Testis (tissue), 3 donors: ENCODE measurements around the gene RPL9. TPM values are rescaled to one million over a fixed set of nuclear protein-coding genes. Genes with fewer than 3 reads are reported as not detected.

Source experiments
- DNase-seq: peaks from one replicate; pipeline ENCODE4 v3.0.0-alpha.2; 2019
- H3K27ac ChIP-seq, 2 donors: fragments of 200-600 bp; sonication (generic); one replicate each; pipeline ENCODE4 v1.5.1; 2019
- H3K27me3 ChIP-seq: fragments of 200-600 bp; sonication (generic); one replicate; pipeline ENCODE4 v1.5.1; 2019
- H3K36me3 ChIP-seq: fragments of 200-600 bp; sonication (generic); one replicate; pipeline ENCODE4 v1.5.1; 2017; ENCODE audit warnings: low read depth; ENCODE audit errors: missing control alignments
- H3K4me1 ChIP-seq: fragments of 200-600 bp; sonication (generic); one replicate; pipeline ENCODE4 v1.5.1; 2019
- H3K4me3 ChIP-seq, 2 donors: fragments of 200-600 bp; sonication (generic); one replicate each; pipeline ENCODE4 v1.5.1; 2017 to 2019
- H3K9me3 ChIP-seq: fragments of 200-600 bp; sonication (generic); one replicate; pipeline ENCODE4 v1.5.1; 2017
- CTCF ChIP-seq, 3 experiments: fragments of 450-650 bp in 2 of 3; fragments of 200-600 bp in 1 of 3; sonication (generic) in 1 of 3; IDR thresholded peaks; one replicate each; pipeline ENCODE4 v1.5.1; 2016 to 2019; ENCODE audit warnings: antibody characterized with exemption in 3 of 3, mild to moderate bottlenecking in 2 of 3, moderate library complexity in 1 of 3
- POLR2A ChIP-seq: fragments of 450-650 bp; IDR thresholded peaks from one replicate; pipeline ENCODE4 v1.6.1; 2017; ENCODE audit warnings: antibody characterized with exemption, mild to moderate bottlenecking, moderate library complexity
- WGBS, 2 donors: methylation state at CpG; one replicate each; pipeline ENCODE4 v1.1.5; 2018; 5-methylcytosine and 5-hydroxymethylcytosine counted together
- intact Hi-C: fragments of 100-400 bp; cut with DNase I; formaldehyde crosslinking; loops from one replicate; pipeline ENCODE4 v1.15.1; 2023; ENCODE audit warnings: low total_unique reads
- polyA plus RNA-seq: library from polyadenylated mRNA; stranded (reverse); fragments of 350-450 nt; fragmentation: Illumina TruSeq; extraction: RNeasy Lipid Tissue Mini Kit (QIAGEN cat#74804); gene quantifications from one replicate; pipeline ENCODE4 v1.2.3, GENCODE V29; 2014; ENCODE audit warnings: low read depth, low replicate concordance; ENCODE audit not compliant: insufficient read depth
- total RNA-seq, 2 donors: library from RNA; depleted of rRNA; stranded (reverse); fragments of >200 nt; gene quantifications; one replicate each; pipeline ENCODE4 v1.2.3, GENCODE V29; 2016

RPL9 gene
- total and polyA plus RNA-seq, 3 donors from 2014 or later, result 755 to 1,315 (median 1,313) TPM

DNA sequence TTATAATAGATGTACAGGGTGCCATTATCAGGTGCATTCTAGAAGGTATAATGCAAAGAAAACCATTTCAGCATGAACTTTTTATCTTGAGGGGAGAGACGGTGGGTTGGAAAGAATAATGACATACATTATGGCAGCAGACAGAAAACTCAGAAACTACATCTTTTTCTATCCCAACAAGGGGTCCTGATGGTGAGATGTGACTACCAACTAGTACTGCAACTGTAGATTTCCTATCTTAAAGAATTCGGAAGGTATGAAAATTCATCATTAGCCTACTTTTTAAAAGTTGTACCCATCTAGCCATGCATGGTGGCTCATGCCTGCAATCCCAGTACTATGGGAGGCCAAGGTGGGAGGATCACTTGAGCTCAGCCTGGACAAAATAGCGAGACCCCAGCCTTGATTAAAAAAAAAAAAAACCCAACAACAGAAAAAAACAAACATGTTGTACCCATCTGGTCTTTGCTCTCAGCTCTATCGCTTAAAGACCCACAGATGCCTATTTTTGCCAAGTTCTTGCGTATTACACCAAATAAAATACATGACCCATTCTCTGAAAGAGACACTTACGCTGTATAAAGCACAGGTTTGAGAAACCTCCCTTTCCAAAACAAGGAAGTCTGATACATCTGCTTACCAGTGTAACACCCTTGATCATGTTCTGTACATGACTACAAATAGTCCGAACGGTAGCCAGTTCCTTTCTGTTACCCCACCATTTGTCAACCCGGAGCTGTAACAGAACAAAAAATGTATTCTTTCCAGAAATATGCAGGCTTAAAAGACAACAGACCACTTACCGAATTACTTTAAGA is 1.6 kb downstream of the RPL9 start:
- WGBS, 2 donors, result 58 to 64% methylated on average over 10 of the region's 10 CpGs
- intact Hi-C loops, result loop anchor here (5.0 kb wide), 1 partner anchor 520 kb away; the partner anchor contains the start of gene PDS5A
- Histone ChIP-seq H3K27ac (peak overlapping the region in 1 of 2 donors; percentile 93), H3K36me3 (no peaks in the 10 kb centered on the region), H3K4me3 (peak overlapping the region in 1 of 2 donors; percentile 86), H3K4me1 (peaks cover 17% of the 10 kb centered on the region), H3K27me3 (no peaks in the 10 kb centered on the region), H3K9me3 (no peaks in the 10 kb centered on the region)
- no peak for DNase-seq
- TF ChIP-seq CTCF (IDR thresholded peaks at IDR 0.05) (no peak), POLR2A (no peak)

DNA sequence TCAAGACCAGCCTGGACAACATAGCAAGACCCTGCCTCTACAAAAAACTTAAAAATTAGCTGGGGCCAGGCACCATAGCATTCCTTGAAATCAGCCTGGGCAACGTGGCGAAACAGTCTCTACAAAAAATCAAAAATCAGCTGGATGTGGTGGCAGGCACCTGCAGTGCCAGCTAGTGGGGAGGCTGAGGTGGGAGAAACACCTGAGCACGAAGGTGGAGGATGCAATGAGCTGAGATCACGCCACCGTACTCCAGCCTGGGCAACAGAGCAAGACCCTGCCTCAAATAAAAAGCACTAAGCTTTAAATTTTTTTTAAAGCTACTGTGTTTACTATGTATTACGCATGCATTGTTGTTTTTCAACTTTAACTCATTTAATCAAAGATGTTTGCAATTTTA is 3.2 kb downstream of the RPL9 start:
- intact Hi-C loops, result loop anchor here (5.0 kb wide), 1 partner anchor 522 kb away; the partner anchor contains the start of gene PDS5A
- WGBS, 2 donors, result 93 to 94% methylated on average over 6 of the region's 6 CpGs
- no peak overlapping the region for H3K27ac ChIP-seq
- no peak overlapping the region for H3K4me3 ChIP-seq
- H3K36me3 ChIP-seq, result no peaks in the 10 kb centered on the region
- no peak for TF ChIP-seq CTCF (IDR thresholded peaks at IDR 0.05)
- no peak for TF ChIP-seq POLR2A
- no peaks in the 10 kb centered on the region for H3K9me3 ChIP-seq
- DNase-seq, result no peak
- H3K4me1 ChIP-seq, result peaks cover 17% of the 10 kb centered on the region
- no peaks in the 10 kb centered on the region for H3K27me3 ChIP-seq

GRCh38 chr4:39453738-39454137 is 5.0 kb downstream of the RPL9 start:
- H3K9me3 ChIP-seq, result no peaks in the 10 kb centered on the region
- DNase-seq, result no peak
- TF ChIP-seq POLR2A (no peak), CTCF (IDR thresholded peaks at IDR 0.05) (no peak)
- no peak overlapping the region for H3K4me3 ChIP-seq
- intact Hi-C loops, result no loop called here
- peaks cover 13% of the 10 kb centered on the region for H3K4me1 ChIP-seq
- H3K27me3 ChIP-seq, result no peaks in the 10 kb centered on the region
- WGBS, 2 donors, result 73% methylated on average over 2 of the region's 2 CpGs
- H3K36me3 ChIP-seq, result no peaks in the 10 kb centered on the region
- no peak overlapping the region for H3K27ac ChIP-seq

DNA sequence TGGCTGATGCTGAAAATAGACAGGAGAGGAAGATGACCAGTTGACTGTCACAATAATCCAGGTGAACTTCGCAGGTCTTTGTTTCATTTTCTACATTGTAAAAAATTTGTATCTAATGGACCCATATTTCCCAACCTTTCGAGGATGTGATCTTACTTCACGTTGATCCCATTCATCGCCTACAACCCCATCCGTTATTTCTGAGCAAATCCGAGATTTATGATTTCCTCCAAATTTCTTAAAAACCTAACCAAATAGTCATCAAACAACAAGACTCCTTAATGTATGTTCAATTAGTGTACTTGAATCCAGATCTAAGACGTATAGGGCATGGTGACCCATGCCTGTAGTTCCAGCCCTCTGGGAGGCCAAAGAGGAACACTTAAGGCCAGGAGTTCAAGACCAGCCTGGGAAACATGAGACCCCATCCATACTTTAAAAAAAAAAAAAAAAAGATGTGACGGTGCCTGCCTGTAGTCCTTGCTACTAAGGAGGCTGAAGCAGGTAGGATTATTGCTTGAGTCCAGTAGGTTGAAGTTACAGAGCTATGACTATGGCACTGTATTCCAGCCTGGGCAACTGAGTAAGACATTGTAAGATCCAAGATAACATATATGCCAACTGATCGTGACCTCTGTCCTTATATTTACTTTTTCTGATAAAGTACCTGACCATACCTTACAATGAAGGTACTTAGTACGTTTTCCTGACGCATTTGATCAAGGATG is 5.7 kb downstream of the RPL9 start:
- H3K36me3 ChIP-seq, result no peaks in the 10 kb centered on the region
- H3K4me3 ChIP-seq, result no peak overlapping the region
- H3K27me3 ChIP-seq, result no peaks in the 10 kb centered on the region
- H3K9me3 ChIP-seq, result no peaks in the 10 kb centered on the region
- intact Hi-C loops, result no loop called here
- 80 to 83% methylated on average over 11 of the region's 11 CpGs for WGBS, 2 donors
- no peak overlapping the region for H3K27ac ChIP-seq
- peaks cover 13% of the 10 kb centered on the region for H3K4me1 ChIP-seq
- no peak for TF ChIP-seq CTCF (IDR thresholded peaks at IDR 0.05)
- no peak for TF ChIP-seq POLR2A
- no peak for DNase-seq
